ENCODE results near the gene NDUFV2.
"Not testable (repeated sequence)": the region's sequence is repeated elsewhere in the genome, so short reads cannot be mapped to it uniquely, and the experiment has no call there.

The NDUFV2 gene

DNA sequence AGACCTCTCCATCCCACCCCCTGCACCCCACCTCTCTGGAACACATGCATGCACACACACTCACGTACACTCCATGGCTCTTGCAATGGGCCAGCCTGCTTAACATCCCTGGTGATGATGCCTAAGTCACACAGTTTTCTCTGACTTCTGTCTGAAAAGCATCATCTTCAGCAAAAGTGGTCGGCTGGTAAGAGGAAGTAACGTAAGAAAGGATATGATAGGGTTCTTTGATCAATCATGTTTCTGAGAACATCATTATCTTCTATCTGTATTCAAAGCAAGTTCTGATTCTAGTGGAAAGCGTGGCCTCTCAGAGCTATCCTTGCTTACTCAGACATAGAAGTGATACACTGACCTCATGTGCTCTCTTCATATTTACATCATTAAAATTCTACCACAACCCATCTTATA lies 11.4 kb upstream of the NDUFV2 start:
- DNase-seq = no peak

DNA sequence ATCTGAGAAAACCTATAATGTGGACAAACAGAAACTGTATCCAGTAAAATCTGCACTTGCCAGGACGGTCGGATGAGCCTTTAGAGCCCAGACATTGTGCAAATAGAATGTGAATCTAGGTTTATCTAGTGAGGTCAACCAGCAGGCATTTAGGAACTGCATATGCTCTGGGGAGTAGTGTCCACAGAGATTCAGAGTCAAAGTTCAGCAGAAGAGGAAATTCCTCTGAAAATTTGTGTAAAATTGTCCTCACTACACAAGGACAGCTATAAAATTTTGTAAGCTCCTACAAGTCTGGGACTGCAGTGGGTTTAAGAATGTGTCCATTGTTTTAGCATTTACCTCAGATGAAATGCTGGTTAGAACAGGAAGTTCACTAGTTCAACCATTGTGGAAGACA lies 9.8 kb upstream of the NDUFV2 start:
- DNase-seq = no peak

DNA sequence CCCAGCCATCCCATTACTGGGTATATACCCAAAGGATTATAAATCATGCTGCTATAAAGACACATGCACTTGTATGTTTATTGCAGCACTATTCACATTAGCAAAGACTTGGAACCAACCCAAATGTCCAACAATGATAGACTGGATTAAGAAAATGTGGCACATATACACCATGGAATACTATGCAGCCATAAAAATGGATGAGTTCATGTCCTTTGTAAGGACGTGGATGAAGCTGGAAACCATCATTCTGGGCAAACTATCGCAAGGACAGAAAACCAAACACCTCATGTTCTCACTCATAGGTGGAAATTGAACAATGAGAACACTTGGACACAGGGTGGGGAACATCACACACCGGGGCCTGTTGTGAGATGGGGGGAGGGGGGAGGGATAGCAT lies 9.4 kb upstream of the NDUFV2 start:
- DNase-seq = not testable (repeated sequence)

DNA sequence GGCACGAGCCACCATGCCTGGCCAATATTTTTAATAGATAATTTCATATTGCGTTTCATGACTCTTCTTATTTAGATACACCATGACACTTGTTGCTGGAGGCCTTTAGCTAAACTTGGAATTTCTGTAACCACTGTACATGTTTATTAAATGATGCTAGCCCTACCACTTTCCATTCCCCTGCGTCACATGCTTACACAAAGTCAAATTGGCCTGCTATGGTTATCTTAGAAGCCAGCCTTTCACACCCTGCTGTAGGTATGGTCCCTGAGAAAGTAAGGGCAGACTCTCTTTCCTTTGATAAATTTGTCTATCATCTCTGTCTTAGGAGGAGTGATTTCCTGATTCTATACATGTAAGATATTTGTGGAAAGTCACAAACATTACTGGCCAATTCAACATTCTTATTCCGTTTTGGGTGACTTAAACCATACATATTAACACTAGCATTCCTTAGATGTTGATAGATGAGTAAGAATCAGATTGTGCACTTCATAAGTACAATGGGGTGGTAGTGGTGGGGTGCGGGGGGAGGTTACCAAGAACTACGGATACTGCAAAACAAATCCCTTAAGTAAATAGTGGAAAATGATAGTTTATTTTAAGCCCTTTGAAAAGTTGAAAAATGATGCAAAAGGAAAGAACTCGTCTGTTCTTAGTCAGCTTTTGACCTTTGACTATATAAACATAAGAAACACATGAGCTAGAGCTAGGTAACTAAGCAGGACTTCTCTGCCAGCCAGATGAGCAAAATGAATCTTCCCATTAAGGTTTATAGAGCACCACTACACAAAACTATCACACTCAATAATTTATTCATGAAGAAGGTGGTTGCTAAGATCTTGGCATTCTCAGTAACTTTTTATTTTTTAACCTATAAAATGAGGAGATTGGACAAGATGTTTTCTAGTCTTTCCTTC lies 7.9 kb upstream of the NDUFV2 start:
- DNase-seq = no peak

DNA sequence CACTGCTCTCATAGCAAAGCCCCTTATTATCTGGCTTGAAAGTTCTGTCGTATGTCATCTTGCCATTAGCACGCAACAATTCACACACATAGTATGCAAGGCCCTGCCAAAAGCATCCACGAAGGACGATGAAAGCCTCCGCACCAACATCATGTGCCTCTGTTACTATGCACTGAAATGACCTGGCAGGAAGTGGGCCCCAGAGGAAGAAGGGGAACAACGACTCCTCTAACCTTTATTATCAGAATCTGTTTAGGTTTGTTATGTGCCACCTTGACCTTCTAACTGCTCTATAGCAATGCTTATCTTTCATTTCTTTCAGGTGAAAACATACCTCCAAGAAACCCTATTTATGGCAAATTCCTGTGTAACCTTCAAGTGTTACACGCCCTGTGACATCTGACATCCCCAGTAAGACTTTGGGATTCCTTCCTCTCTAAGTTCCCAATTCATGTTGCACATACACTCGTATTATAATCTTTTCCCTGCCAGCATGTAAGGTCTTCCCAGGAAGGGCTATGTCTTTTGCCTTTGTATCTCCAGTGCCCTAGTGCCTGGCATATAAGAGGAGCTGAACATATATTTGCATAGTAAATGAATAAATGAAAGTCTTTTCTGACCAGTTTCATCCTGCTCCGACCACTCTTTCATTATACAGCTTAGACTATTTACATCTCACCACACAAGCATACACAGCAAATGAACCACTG lies 7.0 kb upstream of the NDUFV2 start:
- peak in 1 of 2 donors; percentile 40 for DNase-seq

DNA sequence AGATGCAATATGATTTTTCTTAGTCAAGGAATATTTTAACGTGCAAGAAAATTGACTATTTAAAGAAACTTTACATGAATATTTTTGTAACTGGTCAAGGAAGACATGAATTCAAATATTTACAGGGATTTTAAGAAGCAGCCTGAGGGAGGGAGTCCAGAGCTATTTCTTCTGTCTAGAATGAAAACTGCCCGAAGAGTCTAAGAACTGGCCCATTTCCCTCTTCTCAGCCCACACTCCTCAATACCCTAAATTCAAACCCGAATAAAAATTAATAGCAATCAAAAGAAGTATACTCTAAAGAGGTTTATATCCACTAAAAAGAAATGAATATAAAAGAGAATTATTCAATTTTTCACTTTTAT lies 6.5 kb upstream of the NDUFV2 start:
- no peak for DNase-seq

DNA sequence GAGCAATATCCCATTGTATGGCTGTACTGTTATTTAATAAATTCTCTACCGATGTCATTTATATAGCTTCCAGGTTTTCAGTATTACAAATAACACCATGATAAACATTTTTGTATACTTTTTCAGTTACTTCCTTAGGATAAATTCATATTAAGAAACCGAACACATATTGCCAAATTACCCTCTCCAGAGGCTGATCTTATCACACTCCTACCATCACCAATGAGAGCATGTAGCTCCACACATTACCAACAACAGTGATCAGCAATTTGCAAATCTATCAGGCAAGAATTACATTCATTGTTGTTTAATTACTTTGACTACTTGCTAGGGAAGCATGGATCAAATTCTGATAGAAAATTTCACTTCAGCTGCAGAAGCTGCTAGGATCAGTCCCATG lies 5.8 kb upstream of the NDUFV2 start:
- DNase-seq = no peak

DNA sequence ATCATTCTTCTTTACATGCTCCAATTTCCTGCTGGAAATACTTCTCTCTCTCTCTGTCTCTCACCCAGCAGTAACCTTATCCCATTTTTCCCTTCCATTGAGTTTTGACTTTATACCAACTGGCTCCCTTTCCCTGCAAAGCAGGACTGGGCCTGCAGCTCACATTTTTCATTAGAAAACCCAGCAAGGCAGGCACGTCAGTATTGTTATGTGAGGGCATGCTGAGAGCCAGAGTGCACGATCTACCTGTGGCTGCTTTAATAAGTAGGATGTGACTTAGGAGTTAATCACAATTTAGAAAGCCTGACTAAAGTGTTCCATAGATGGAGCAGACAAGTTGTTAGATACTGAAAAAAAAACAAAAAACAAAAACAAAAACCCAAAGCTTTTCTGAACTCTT lies 5.2 kb upstream of the NDUFV2 start:
- no peak for DNase-seq

DNA sequence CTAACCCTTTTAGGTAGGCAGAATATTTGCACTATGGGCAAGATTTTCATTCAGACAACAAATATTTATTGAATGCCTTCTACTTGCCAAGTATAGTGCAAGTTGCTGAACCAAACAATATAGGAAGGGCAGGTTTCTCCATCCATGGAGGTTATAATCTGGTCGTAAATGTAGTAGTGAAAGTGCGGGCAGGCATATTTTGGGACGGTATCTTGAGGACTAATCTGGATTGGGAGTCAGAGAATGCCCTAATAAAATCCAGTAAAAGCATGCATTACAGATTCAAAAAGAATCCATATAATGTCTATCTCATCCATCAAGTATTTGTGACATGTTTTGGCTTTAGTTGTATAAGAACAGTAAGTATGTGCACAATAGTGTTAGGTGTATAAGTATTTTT lies 1.7 kb upstream of the NDUFV2 start:
- DNase-seq = no peak

DNA sequence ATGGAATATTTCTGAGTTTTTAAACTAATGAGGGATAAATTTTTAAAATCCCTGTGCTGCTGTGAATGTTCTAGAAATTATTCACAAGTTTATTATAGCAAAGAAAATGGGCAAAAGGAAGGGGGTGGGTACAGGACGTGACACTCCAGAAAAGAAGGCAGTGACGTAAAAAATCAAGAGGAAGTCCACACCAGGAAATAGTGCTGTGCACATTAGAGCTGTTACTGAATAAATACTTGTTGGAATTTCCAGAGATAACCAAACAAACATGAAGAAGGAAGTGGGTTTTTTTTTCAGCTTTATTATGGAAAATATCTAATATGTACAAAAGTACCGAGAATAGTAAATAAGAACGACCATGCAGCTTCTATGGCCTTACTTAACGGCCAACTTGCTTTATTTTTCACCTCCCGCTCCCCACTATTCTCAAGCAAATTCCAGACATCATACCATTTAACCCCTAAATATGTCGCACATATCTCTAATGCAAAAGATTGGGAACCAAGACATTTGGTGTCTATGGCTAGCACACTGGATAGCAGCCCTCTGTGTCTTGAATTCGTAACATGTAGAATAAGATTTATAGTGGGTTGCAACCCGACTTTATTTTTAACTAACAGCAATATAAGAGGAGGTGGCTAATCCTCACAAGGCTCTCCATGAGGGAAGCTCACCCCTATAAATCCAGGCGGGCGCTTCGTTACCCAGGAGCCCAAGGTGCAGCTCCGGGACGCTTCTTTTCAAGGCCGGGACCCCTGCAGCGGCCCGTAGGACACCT lies 580 bp upstream of the NDUFV2 start:
- DNase-seq = peak in 1 of 2 donors; percentile 68

DNA sequence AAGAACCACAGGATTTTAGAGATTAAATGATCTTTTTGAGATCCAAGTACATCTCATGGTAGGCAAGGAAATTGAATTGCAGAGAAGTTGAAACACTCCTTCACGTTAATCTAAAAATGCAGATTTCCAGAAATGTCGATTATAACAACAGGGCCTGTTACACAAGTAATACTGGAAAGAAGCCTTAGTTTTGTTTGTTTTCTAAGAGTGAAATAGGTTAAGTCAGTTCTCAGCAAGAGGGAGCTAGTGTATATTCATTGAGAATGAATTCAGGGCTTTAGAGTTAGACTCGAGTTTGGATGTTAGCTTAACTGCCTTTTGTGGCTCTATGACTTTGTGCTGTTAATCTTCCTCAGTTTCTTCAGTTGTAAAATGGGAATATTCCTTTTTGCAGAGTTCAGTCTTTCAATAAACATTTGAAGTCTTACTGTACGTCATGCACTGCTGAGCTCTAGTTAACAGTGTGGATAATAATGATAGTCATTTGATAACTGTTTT lies 926 bp downstream of the NDUFV2 start:
- no peak for DNase-seq

DNA sequence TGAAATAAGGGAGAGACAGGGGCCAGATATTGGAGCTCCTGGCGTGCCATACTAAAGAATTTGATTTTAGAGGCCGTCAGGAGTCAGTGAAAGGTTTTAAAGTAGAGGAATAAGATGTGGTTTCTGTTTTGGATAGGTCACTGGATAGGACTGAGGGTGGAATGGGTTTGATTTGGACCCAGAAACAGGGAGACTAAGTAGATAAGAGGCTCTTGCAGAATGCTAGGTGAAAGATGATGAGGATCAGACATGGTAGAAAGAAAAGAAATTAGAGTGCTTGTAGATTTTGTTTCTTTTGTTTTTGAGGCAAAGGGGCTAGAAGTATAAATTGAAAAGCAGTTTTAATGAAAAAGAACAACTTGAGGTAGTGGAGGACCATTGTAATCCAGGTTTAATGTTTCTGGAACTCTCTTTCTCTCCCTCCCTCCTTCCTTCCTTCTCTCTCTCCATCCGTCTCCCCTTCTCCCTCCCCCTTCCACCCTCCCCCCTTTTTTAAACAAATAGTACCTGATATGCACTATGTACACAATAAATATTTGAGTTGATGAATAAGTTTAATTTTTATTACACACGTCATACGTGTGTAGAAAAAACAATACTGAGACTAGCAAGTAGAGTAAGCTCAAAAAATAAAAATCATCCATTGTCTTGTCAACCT lies 1.9 kb downstream of the NDUFV2 start:
- DNase-seq = no peak

DNA sequence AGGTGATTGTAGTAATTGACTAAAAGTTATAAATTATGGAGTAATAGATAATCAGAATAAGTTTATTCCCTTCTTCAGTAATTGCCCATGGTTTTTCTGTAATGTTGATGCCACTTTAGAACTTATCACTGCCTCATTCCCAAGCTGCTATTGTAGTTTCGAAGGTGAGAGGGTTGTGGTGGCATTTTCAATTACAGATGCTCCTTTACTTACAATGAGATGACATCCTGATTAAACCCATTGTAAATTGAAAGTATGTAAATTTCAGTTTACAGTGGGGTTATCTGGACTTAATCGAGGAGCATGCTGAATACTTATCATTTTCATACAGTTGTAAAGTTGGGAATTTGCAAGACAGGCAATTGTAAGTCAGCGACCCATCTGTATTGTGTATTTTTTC lies 2.9 kb downstream of the NDUFV2 start:
- no peak for DNase-seq

DNA sequence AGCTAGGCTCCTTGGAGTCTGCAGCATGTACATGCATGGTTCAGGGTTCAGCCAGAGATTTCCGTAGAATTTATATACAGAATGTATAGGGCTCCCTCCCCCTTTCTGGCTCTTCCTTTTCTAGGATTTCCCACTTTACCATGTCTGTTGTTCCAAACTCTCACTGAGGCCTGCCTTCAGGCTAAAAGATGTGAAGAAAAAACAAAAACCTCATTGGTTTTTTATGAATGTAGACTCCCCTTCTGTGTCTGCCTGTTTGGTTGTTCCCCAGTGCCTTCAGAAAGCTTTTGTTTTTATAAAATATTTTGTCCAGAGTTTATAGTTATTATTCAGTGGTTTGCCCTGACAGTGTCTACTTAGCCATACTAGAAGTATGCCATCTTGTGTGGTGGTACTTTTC lies 3.6 kb downstream of the NDUFV2 start:
- no peak for DNase-seq

DNA sequence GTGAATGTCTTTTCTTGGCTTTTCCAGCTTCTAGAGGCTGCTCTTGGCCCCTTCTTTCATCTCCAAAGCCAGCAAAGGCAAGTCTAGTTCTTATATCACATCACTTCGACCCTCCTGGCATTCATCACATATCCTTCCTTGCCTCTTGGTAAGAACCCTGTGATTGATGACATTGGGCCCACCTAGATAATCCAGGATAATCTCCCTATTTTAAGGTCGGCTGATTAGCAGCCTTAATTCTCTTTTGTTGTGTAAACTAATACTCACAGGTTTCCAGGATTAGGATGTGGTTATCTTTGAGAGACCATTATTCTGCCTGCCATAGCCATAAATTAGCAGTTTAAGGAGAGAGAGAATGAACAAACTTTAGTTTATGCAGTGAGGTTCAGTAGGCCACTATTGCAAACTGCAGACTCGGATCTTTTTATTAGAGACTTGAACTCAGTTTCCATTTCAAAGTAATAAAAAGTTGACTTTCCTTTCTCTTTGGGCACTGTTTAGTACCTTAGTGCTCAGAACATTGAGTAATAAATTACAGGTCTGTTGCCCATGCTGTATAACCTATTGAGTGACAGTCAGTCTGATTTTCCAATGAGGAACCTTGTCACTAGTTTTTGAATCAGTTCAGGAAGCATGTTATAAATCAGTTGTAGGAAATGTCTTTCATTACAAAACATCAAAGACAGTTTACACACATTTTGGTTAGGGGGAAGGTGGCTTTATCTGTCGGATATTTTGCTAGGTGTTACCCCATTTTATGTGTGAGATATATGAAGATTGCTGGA lies 4.5 kb downstream of the NDUFV2 start:
- DNase-seq = peak in 1 of 2 donors; percentile 30

DNA sequence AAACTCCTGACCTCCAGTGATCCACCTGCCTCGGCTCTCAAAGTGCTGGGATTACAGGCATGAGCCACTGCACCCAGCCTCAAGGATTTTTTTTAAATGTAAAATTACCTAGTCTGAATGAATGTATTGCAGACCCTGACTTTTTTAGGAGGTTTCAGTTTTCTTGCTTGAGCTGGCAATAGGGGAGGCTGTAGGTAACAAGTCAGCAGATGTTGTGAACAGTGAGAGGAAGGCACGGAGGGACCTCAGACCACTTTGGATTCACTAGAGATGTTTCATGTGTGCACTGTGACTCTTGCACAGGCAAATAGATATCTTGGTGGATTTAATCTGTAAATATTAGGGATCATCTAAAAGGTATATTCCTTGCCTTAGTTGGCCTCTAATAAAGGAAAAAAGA lies 6.4 kb downstream of the NDUFV2 start:
- no peak for DNase-seq

DNA sequence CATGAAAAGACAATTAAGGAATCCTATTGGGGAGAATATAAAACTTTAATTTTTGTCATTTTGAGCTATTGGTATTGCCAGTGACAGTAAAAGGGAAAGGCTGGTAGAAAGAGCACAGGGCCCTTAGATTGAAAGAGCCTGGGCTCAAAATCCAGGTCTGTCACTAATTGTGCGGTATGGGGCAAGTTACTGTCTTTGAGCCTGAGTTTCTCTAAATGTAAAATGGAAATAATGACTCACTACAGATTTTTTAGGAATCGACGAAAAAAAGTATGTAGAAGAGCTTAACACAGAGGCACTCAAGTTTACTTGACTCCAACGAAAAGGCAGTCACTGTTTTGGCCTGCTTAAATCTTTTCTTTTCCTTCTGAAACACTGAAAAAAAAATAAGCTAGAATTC lies 7.0 kb downstream of the NDUFV2 start:
- DNase-seq = no peak

DNA sequence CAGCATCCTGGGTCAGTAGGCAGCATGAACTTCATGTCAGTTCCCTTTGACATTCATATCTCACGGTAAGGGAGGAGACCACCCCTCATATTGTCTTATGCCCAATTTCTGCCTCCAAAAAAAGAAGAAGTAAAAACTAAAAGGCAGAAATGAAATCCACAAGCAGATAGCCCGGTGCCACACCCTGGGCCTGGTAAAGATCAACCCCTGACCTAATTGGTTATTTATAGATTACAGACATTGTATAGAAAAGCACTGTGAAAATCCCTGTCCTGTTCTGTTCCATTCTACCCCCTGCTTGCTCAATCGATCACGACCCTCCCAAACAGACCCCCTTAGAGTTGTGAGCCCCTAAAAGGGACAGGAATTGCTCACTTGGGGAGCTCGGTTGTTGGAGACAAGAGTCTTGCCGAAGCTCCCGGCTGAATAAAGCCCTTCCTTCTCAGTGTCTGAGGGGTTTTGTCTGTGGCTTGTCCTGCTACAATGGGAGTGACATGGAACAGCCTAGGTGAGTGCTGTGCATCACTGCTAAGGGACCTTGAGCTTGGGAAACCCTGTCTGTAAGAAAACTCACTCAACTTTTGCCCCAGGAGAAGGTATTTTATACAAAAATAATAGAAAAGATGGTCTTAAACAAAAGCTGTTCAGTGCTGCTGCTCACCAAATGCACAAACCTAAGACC lies 11.1 kb downstream of the NDUFV2 start:
- no peak for DNase-seq

DNA sequence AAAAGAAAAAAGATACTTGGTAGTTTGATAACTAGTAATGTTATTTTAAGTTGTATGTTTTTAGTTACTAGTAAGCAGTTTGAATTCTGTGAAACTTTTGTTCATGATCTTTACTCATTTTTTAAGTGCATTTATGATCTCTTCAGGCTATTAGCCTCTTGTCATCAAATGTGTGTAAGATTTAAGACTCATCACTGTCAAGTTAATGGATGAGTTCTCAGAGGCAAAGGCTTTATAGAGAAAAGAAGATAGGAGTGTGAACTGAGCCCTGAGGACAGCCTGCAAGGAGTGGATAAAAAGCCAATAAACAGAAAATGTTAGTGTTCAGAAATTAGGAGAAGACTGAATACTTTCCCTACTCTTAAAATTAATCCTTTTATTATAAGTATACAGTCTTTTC lies 13.5 kb downstream of the NDUFV2 start:
- no peak for DNase-seq

DNA sequence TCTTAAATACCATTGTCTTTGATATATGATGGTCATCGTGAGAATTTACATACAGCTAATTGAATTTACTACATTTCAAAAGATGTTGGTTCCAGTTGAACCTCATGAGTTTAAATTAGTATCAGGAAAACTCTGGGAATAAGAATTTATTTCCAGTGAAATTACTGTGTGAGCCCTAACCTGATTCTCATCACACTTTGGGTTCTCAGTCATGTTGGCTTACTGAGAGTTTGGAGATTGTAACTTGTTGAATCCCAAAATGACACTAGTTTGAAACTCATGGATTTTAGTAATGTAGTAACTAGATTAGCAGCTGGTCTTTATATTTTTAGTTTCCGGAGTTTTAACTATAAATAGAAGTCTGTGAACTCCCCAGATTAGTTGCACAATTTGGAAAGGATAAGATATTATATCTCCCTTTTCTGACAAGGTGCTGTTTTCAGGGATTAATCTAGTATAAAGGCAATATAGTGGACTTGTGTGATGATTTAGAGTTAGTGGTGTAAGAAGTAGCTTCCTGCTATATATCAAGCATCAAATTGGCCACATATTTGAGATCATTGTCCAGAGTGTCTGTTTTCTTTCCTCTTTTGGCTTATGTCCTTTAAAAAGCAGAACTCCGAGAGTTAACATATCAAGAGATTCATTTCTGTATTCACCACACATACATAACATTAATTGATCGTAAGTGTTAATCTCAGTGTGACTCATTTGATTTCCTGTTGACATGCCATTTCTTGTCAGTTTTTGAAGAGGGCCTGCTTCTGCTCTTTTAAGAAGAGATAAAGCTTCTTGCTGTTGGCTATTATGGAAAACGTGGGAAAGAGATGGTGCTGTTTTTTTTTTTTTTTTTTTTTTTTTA lies 15.7 kb downstream of the NDUFV2 start:
- peak in 1 of 2 donors; percentile 76 for DNase-seq
